ENCODE results near the gene NRCAM.

NRCAM gene

GRCh38 chr7:108178398-108178797, 277.8 kb downstream of the NRCAM start:
- H3K27ac ChIP-seq: no peak overlapping the region
- H3K36me3 ChIP-seq: no peaks in the 10 kb centered on the region
- DNase-seq: no peak
- no peak for TF ChIP-seq CTCF (IDR thresholded peaks at IDR 0.05; ENCODE audit: low read depth, low read length)
- no peak overlapping the region for H3K4me3 ChIP-seq (ENCODE audit: low read depth, low read length)
- no peaks in the 10 kb centered on the region for H3K27me3 ChIP-seq (ENCODE audit: insufficient read depth, low read depth, severe bottlenecking)
- no peaks in the 10 kb centered on the region for H3K9me3 ChIP-seq (ENCODE audit: severe bottlenecking)

GRCh38 chr7:108171164-108171563, 285.1 kb downstream of the NRCAM start:
- no peak for TF ChIP-seq CTCF (IDR thresholded peaks at IDR 0.05; ENCODE audit: low read depth, low read length)
- Histone ChIP-seq H3K9me3 (ENCODE audit: severe bottlenecking) (no peaks in the 10 kb centered on the region), H3K36me3 (no peaks in the 10 kb centered on the region), H3K27me3 (ENCODE audit: insufficient read depth, low read depth, severe bottlenecking) (no peaks in the 10 kb centered on the region), H3K27ac (no peak overlapping the region), H3K4me3 (ENCODE audit: low read depth, low read length) (no peak overlapping the region)
- DNase-seq: no peak

- Histone ChIP-seq H3K4me3 (ENCODE audit: low read depth, low read length) (no peak overlapping the region), H3K36me3 (no peaks in the 10 kb centered on the region), H3K27ac (no peak overlapping the region), H3K27me3 (ENCODE audit: insufficient read depth, low read depth, severe bottlenecking) (no peaks in the 10 kb centered on the region), H3K9me3 (ENCODE audit: severe bottlenecking) (no peaks in the 10 kb centered on the region)
- TF ChIP-seq CTCF (IDR thresholded peaks at IDR 0.05; ENCODE audit: low read depth, low read length): no peak
- DNase-seq: no peak
Measured at GRCh38 chr7:108170251-108170650, 286.0 kb downstream of the NRCAM start.

GRCh38 chr7:108167460-108167859, 288.8 kb downstream of the NRCAM start:
- H3K4me3 ChIP-seq (ENCODE audit: low read depth, low read length): no peak overlapping the region
- H3K36me3 ChIP-seq: no peaks in the 10 kb centered on the region
- no peak for DNase-seq
- TF ChIP-seq CTCF (IDR thresholded peaks at IDR 0.05; ENCODE audit: low read depth, low read length): no peak
- H3K27ac ChIP-seq: no peak overlapping the region
- H3K9me3 ChIP-seq (ENCODE audit: severe bottlenecking): no peaks in the 10 kb centered on the region
- H3K27me3 ChIP-seq (ENCODE audit: insufficient read depth, low read depth, severe bottlenecking): no peaks in the 10 kb centered on the region

- Histone ChIP-seq H3K36me3 (no peaks in the 10 kb centered on the region), H3K27me3 (ENCODE audit: insufficient read depth, low read depth, severe bottlenecking) (no peaks in the 10 kb centered on the region), H3K27ac (no peak overlapping the region), H3K4me3 (ENCODE audit: low read depth, low read length) (no peak overlapping the region), H3K9me3 (ENCODE audit: severe bottlenecking) (no peaks in the 10 kb centered on the region)
- DNase-seq: no peak
- TF ChIP-seq CTCF (IDR thresholded peaks at IDR 0.05; ENCODE audit: low read depth, low read length): no peak
Measured at GRCh38 chr7:108166687-108167086, 289.5 kb downstream of the NRCAM start.

- DNase-seq: no peak
- Histone ChIP-seq H3K36me3 (no peaks in the 10 kb centered on the region), H3K9me3 (ENCODE audit: severe bottlenecking) (no peaks in the 10 kb centered on the region), H3K4me3 (ENCODE audit: low read depth, low read length) (no peak overlapping the region), H3K27ac (no peak overlapping the region), H3K27me3 (ENCODE audit: insufficient read depth, low read depth, severe bottlenecking) (no peaks in the 10 kb centered on the region)
- TF ChIP-seq CTCF (IDR thresholded peaks at IDR 0.05; ENCODE audit: low read depth, low read length): no peak
Measured at GRCh38 chr7:108165723-108166122, 290.5 kb downstream of the NRCAM start.

Measured in WERI-Rb-1 (cell line).